ENCODE measurements around the gene GYG2. TPM values are rescaled to one million over a fixed set of nuclear protein-coding genes. Genes with fewer than 3 reads are reported as not detected.
"Not testable (repeated sequence)": the region's sequence is repeated elsewhere in the genome, so short reads cannot be mapped to it uniquely, and the experiment has no call there.

The GYG2 gene
- total RNA-seq, 2 donors from 2014 or later: 12.8 to 22.0 TPM

GRCh38 chrX:2794336-2794735 lies 34.4 kb upstream of the GYG2 start:
- Histone ChIP-seq H3K36me3 (no peaks in the 10 kb centered on the region), H3K4me1 (no peaks in the 10 kb centered on the region), H3K9ac (ENCODE audit: low read depth in 2 of 2, low read length in 2 of 2) (no peak overlapping the region), H3K9me3 (no peaks in the 10 kb centered on the region), H3K27me3 (no peaks in the 10 kb centered on the region), H3K4me3 (no peak overlapping the region), H3K27ac (no peak overlapping the region)
- intact Hi-C loops (cut with DNase I): no loop called here
- TF ChIP-seq CTCF (IDR thresholded peaks at IDR 0.05): no peak
- DNase-seq: no peak

GRCh38 chrX:2796808-2797207 lies 31.9 kb upstream of the GYG2 start:
- H3K9me3 ChIP-seq; H3K27me3 ChIP-seq; H3K27ac ChIP-seq; intact Hi-C loops (cut with DNase I); H3K36me3 ChIP-seq; H3K4me1 ChIP-seq; H3K4me3 ChIP-seq; H3K9ac ChIP-seq (ENCODE audit: low read depth in 2 of 2, low read length in 2 of 2); DNase-seq: not testable (repeated sequence)

- no peak for TF ChIP-seq CTCF (IDR thresholded peaks at IDR 0.05)
- no peak overlapping the region for H3K4me3 ChIP-seq
- intact Hi-C loops (cut with DNase I): no loop called here
- no peaks in the 10 kb centered on the region for H3K36me3 ChIP-seq
- no peaks in the 10 kb centered on the region for H3K27me3 ChIP-seq
- H3K27ac ChIP-seq: no peak overlapping the region
- no peaks in the 10 kb centered on the region for H3K9me3 ChIP-seq
- DNase-seq: no peak
- H3K9ac ChIP-seq (ENCODE audit: low read depth in 2 of 2, low read length in 2 of 2): no peak overlapping the region
- H3K4me1 ChIP-seq: no peaks in the 10 kb centered on the region
These were observed 29.4 kb upstream of the GYG2 start for GRCh38 chrX:2799369-2799768.

GRCh38 chrX:2799980-2800379 lies 28.8 kb upstream of the GYG2 start:
- intact Hi-C loops (cut with DNase I); H3K9ac ChIP-seq (ENCODE audit: low read depth in 2 of 2, low read length in 2 of 2); H3K36me3 ChIP-seq; H3K27ac ChIP-seq; H3K9me3 ChIP-seq; H3K4me1 ChIP-seq; H3K27me3 ChIP-seq; DNase-seq; H3K4me3 ChIP-seq: not testable (repeated sequence)

- intact Hi-C loops (cut with DNase I): no loop called here
- no peak for DNase-seq
- no peak for TF ChIP-seq CTCF (IDR thresholded peaks at IDR 0.05)
- no peaks in the 10 kb centered on the region for H3K36me3 ChIP-seq
- no peak overlapping the region for H3K27ac ChIP-seq
- no peaks in the 10 kb centered on the region for H3K4me1 ChIP-seq
- H3K9me3 ChIP-seq: no peaks in the 10 kb centered on the region
- no peaks in the 10 kb centered on the region for H3K27me3 ChIP-seq
- no peak overlapping the region for H3K4me3 ChIP-seq
- H3K9ac ChIP-seq (ENCODE audit: low read depth in 2 of 2, low read length in 2 of 2): no peak overlapping the region
These were observed 27.5 kb upstream of the GYG2 start for GRCh38 chrX:2801223-2801622.

GRCh38 chrX:2802376-2803090 lies 26.2 kb upstream of the GYG2 start:
- H3K9me3 ChIP-seq; DNase-seq; H3K36me3 ChIP-seq; H3K27me3 ChIP-seq; intact Hi-C loops (cut with DNase I); H3K27ac ChIP-seq; H3K4me1 ChIP-seq; H3K4me3 ChIP-seq; H3K9ac ChIP-seq (ENCODE audit: low read depth in 2 of 2, low read length in 2 of 2): not testable (repeated sequence)

GRCh38 chrX:2803486-2803885 lies 25.2 kb upstream of the GYG2 start:
- H3K36me3 ChIP-seq; intact Hi-C loops (cut with DNase I); H3K27me3 ChIP-seq; H3K4me3 ChIP-seq; H3K9ac ChIP-seq (ENCODE audit: low read depth in 2 of 2, low read length in 2 of 2); H3K4me1 ChIP-seq; H3K27ac ChIP-seq; H3K9me3 ChIP-seq; DNase-seq: not testable (repeated sequence)

GRCh38 chrX:2804106-2804843 lies 24.5 kb upstream of the GYG2 start:
- H3K27ac ChIP-seq; H3K4me3 ChIP-seq; intact Hi-C loops (cut with DNase I); DNase-seq; H3K9me3 ChIP-seq; H3K4me1 ChIP-seq; H3K27me3 ChIP-seq; H3K9ac ChIP-seq (ENCODE audit: low read depth in 2 of 2, low read length in 2 of 2); H3K36me3 ChIP-seq: not testable (repeated sequence)

- H3K4me3 ChIP-seq; intact Hi-C loops (cut with DNase I); H3K27ac ChIP-seq; H3K9me3 ChIP-seq; H3K4me1 ChIP-seq; H3K27me3 ChIP-seq; H3K36me3 ChIP-seq; H3K9ac ChIP-seq (ENCODE audit: low read depth in 2 of 2, low read length in 2 of 2); DNase-seq: not testable (repeated sequence)
These were observed 23.9 kb upstream of the GYG2 start for GRCh38 chrX:2804858-2805257.
